ENCODE data around the gene GLTPD2.

GLTPD2 gene

DNA sequence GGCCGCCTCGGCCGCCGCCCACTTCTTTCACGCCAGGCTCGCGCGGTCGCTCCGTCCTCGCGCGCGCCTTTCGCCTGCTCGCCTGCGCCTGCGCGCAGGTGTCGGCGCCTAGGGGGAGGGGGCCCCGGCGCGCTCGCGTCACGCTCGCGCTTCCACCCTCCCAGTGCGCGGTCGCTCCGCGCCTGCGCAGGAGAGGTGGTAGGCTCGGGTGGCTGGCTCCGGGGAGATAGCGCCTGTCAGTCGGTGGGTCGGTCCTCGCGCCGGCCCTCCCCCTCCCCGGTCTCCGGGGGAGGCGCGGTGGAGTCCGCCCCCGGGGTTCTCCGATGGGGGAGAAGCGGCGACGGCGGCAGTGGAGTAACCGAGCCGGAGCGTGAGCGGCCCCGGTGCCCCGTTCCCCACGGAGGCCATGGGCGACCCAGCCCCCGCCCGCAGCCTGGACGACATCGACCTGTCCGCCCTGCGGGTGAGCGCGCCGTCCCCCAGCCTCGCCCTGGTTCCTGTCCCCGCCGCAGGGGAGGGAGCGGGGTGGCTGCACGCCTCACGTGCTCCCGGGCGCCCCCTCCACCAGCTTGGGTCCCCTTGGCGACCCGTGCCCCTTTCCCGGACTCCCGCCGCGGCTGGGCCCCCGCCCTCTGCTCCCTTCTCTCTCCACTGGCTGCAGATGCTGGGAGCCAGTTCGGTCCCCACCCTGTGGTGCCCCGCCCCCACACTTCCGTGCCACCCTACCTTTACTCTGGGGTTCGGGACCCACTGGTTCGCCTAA, 44.6 kb downstream of the GLTPD2 start, which contains the start of gene MINK1:
TSS of gene MINK1 (plus strand) at position 163 of the 763 bp plus-strand sequence. CDS start at position 407, 244 bp downstream.
- peak; percentile 96 for DNase-seq (ENCODE audit: low read depth)
- TF ChIP-seq, protein P1, sequence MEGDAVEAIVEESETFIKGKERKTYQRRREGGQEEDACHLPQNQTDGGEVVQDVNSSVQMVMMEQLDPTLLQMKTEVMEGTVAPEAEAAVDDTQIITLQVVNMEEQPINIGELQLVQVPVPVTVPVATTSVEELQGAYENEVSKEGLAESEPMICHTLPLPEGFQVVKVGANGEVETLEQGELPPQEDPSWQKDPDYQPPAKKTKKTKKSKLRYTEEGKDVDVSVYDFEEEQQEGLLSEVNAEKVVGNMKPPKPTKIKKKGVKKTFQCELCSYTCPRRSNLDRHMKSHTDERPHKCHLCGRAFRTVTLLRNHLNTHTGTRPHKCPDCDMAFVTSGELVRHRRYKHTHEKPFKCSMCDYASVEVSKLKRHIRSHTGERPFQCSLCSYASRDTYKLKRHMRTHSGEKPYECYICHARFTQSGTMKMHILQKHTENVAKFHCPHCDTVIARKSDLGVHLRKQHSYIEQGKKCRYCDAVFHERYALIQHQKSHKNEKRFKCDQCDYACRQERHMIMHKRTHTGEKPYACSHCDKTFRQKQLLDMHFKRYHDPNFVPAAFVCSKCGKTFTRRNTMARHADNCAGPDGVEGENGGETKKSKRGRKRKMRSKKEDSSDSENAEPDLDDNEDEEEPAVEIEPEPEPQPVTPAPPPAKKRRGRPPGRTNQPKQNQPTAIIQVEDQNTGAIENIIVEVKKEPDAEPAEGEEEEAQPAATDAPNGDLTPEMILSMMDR (IDR thresholded peaks at IDR 0.05; ENCODE audit: low read length, missing control alignments), result no peak
- peak within 1 kb of the TSS; percentile 85 for H3K4me3 ChIP-seq (replicated peaks; ENCODE audit: low read depth, low read length)

DNA sequence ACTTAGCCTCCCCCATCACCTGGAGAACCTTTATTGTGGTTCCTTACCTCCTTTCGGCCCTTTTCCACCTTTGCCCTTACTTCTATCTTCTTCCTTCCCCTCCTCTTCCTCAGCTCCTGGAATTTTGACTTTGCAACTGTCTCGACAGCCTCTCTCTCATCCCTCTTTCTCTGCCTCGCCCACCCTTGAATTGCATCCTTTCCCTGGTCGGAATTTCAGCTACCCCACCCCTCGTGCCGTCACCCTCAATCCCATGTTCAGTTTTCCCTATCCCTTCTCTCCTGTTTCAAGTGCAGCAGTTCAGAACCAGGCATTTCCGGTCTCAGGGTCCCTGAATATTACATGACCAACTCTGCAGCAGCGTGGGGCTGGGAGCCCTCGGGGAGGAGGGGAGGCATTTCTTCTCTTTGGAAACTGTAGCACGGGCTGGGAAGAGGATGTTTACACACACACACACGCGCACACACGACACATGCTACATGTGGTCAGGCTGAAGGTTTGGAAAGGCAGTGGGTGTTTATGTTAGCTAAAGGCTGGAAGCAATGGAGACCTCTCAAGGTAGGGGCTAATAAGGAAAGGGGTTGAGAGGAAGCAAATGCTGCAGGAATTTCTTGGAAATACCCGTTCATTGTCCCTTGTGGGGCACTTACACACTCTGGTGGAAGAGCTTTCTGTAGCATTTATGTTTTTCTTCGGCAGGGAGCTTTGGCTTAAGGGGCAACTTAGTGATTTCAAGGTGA, 45.3 kb downstream of the GLTPD2 start:
- TF ChIP-seq, protein P1 (IDR thresholded peaks at IDR 0.05; ENCODE audit: low read length, missing control alignments), result no peak
- H3K4me3 ChIP-seq (replicated peaks; ENCODE audit: low read depth, low read length), result peak overlapping the region; percentile 85
- peak; percentile 53 for DNase-seq (ENCODE audit: low read depth)

DNA sequence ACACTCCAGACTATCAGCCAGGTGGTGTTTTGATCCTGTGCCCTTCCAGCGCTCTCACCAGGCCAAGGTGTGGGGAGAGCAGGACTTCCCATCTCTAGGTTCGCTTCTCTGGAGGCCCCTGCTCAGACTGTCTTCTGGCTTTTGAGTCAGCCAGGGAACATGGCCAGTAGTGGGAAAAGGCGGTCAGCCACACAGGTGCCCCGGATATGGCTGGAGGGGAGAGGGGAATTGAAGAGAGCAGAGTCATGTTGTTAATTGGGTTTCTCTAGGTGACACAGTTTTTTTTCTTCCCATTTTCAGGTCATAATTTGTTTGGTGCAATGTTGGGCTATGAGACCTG, 45.9 kb downstream of the GLTPD2 start:
- TF ChIP-seq, protein P1 (IDR thresholded peaks at IDR 0.05; ENCODE audit: low read length, missing control alignments), result no peak
- H3K4me3 ChIP-seq (replicated peaks; ENCODE audit: low read depth, low read length), result peak overlapping the region; percentile 85

DNA sequence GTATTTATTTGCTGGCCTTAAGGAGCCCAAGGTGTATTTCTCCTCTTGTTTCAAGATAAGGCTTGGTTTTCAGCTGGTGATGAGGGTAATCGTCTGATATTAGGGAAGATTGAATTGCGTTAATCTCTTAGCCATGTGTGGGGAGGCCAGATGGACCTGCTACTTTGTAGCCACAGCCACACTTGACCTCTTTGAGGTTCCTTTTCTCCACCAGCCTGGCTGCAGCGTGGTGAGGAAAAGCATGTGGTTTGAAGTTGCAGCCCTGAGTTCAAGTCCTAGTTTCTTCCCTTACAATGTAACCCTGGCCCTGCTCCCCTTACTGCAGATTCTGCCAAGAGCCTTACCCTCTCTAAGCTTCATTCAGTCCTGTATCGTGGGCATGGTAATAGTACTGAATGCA, 47.5 kb downstream of the GLTPD2 start:
- no peak for DNase-seq (ENCODE audit: low read depth)
- TF ChIP-seq, protein P1 (IDR thresholded peaks at IDR 0.05; ENCODE audit: low read length, missing control alignments), result no peak
- no peak overlapping the region for H3K4me3 ChIP-seq (replicated peaks; ENCODE audit: low read depth, low read length)

More for the DNA sequence above, 45.9 kb downstream of the GLTPD2 start:
- DNase-seq (ENCODE audit: low read depth), result no peak

DNA sequence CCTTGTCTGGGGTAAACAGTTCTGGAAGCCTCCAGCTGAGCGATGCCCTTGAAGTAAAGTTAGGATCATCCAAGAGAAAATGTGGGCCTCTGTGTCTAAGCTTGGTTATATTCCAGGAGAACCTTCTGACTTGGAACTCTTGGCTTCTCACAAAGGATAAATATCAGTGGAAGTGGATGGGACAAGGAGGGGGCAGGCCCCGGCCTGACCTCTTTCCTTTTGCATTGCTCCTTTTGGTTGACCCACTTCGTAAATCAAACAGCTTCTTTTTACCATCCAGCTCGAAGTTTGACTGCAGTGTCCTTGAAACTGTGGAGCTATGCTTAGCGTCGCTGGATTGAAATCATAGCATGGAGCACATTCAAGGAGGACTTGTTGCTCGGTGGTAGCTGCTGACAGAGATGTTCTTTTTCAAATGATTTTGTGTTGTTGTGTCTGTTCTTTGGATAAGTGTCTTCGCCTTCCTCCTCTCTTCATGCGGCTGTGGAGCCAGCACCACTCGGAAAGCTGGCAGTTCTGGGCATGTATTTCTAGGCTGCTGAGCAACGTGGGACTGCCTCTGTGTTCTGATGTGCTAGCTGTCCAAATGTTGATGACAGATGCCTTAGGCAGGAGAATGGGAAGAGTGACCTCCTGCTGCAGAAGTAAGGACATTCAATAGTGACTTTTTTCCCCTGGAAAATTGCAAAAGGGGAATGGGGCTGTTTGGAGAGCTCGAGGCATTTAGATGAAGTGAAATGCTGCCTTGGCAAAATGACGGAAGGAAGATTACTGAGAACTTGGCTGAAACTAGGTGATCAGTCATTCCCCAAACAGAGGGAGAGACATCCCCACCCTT, 48.9 kb downstream of the GLTPD2 start:
- TF ChIP-seq, protein P1 (IDR thresholded peaks at IDR 0.05; ENCODE audit: low read length, missing control alignments), result no peak
- DNase-seq (ENCODE audit: low read depth), result no peak

DNA sequence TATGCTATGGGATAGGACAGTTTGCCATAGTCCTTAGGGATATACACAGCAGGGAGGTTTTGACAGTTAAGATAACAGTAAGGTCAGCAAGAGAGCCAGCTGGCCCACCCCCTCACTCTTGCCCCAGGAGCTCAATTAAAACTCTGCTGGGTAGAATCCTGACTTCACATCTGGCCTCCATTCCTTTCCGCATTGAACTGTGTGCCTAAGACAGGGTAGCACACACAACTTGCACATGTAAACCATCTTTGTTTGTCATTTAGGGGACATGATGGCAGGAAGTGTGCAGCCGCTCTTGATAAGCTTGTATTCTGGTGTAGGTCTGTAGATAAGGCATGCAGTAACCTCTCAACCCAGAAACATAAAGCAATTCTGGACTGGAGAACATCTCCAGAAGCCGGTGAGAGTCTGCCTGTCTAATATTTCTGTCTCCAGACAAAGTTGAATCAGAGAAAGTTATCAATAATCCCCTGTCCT, 49.6 kb downstream of the GLTPD2 start:
- TF ChIP-seq, protein P1 (IDR thresholded peaks at IDR 0.05; ENCODE audit: low read length, missing control alignments), result no peak
- DNase-seq (ENCODE audit: low read depth), result no peak
- H3K4me3 ChIP-seq (replicated peaks; ENCODE audit: low read depth, low read length), result no peak overlapping the region

More for the DNA sequence above, 48.9 kb downstream of the GLTPD2 start:
- no peak overlapping the region for H3K4me3 ChIP-seq (replicated peaks; ENCODE audit: low read depth, low read length)

Measured in fibroblast of pulmonary artery (primary cell).